Endothelial cell (in vitro differentiated cells): ENCODE data around the gene ZNF84. TPM values are rescaled to one million over a fixed set of nuclear protein-coding genes. Genes with fewer than 3 reads are reported as not detected.

Experiments
- DNase-seq: peaks from one replicate; pipeline ENCODE4 v3.0.0; 2021; ENCODE audit warnings: low spot score
- H3K27ac Mint-ChIP-seq: one replicate; pipeline ENCODE4 v1.8.0; 2021; ENCODE audit warnings: mixed read lengths, inconsistent platforms; ENCODE audit not compliant: unreplicated experiment
- H3K27me3 Mint-ChIP-seq: one replicate; pipeline ENCODE4 v1.8.0; 2021; ENCODE audit warnings: mild to moderate bottlenecking, moderate library complexity, mixed read lengths, inconsistent platforms; ENCODE audit not compliant: unreplicated experiment
- H3K36me3 Mint-ChIP-seq: one replicate; pipeline ENCODE4 v1.8.0; 2021; ENCODE audit warnings: mild to moderate bottlenecking, low read depth, mixed read lengths, inconsistent platforms; ENCODE audit not compliant: unreplicated experiment
- H3K4me1 Mint-ChIP-seq: one replicate; pipeline ENCODE4 v1.8.0; 2021; ENCODE audit warnings: mild to moderate bottlenecking, mixed read lengths, inconsistent platforms; ENCODE audit not compliant: unreplicated experiment
- H3K4me3 Mint-ChIP-seq: one replicate; pipeline ENCODE4 v1.8.0; 2021; ENCODE audit warnings: mild to moderate bottlenecking, mixed read lengths, inconsistent platforms; ENCODE audit not compliant: unreplicated experiment
- H3K9me3 Mint-ChIP-seq: one replicate; pipeline ENCODE4 v1.8.0; 2021; ENCODE audit warnings: mixed read lengths, inconsistent platforms; ENCODE audit not compliant: unreplicated experiment
- total RNA-seq: library from RNA; stranded (reverse); fragmentation: NEBNext Ultra II Directional; extraction: Animal tissue kit (Norgen Biotek cat#: 25700); gene quantifications from one replicate; pipeline ENCODE4 v1.2.1, GENCODE V29; 2021; ENCODE audit not compliant: unreplicated experiment
- TF ChIP-seq, protein P1 (sequence below): fragments of 200-600 bp; sonication (generic); IDR thresholded peaks from one replicate; pipeline ENCODE4 v1.5.0; 2021; ENCODE audit warnings: antibody characterized with exemption; ENCODE audit not compliant: unreplicated experiment

The ZNF84 gene
- total RNA-seq, 1 donor from 2014 or later, result 34.8 TPM

DNA sequence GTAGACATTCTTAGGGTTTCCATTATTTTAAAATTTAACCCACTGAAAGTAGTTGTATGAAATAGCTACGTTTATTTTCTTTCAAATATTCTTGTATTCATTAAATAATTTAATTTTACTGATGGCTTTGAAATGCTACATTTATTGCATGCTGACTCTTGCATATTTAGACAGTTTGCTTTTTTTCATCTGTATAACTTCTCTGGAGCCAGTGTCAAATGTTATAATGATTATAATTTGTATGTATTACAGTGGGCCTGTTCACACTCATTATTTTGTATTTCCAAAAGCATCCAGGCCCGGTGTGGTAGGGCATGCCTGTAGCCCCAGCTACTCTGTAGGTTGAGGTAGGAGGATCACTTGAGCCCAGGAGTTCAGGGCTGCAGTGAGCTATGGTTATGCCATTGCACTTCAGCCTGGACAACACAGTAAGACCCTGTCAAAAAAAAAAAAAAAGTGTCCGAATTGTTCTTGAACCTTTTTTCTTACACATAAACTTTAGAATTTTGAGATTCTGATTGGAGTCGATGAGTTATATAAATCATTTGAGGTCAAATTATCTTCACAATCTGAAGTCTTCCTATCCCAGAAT is 905 bp downstream of the ZNF84 start:
- peak overlapping the region; percentile 94 for H3K4me3 Mint-ChIP-seq
- no peak for DNase-seq
- TF ChIP-seq, protein P1, sequence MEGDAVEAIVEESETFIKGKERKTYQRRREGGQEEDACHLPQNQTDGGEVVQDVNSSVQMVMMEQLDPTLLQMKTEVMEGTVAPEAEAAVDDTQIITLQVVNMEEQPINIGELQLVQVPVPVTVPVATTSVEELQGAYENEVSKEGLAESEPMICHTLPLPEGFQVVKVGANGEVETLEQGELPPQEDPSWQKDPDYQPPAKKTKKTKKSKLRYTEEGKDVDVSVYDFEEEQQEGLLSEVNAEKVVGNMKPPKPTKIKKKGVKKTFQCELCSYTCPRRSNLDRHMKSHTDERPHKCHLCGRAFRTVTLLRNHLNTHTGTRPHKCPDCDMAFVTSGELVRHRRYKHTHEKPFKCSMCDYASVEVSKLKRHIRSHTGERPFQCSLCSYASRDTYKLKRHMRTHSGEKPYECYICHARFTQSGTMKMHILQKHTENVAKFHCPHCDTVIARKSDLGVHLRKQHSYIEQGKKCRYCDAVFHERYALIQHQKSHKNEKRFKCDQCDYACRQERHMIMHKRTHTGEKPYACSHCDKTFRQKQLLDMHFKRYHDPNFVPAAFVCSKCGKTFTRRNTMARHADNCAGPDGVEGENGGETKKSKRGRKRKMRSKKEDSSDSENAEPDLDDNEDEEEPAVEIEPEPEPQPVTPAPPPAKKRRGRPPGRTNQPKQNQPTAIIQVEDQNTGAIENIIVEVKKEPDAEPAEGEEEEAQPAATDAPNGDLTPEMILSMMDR, result no peak
- H3K27ac Mint-ChIP-seq, result peak overlapping the region; percentile 44
- peaks cover 7% of the 10 kb centered on the region for H3K27me3 Mint-ChIP-seq
- H3K4me1 Mint-ChIP-seq, result no peaks in the 10 kb centered on the region
- peaks cover 38% of the 10 kb centered on the region for H3K9me3 Mint-ChIP-seq
- H3K36me3 Mint-ChIP-seq, result peaks cover 63% of the 10 kb centered on the region

DNA sequence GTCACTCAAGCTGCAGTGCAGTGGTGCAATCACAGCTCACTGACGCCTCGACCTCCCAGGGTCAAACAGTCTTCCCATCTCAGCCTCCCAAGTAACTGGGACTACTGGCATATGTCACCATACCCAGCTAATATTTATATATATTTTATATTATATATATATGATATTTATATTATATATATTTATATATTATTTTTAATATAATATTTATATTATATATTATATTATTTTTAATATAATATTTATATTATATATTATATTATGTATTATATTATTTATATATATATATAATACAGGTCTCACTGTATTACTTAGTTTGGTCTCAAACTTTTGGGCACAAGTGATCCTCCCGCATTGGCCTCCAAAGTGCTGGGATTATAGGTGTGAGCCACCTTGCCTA is 9.4 kb downstream of the ZNF84 start:
- DNase-seq, result no peak
- TF ChIP-seq, protein P1, result no peak
- Mint-ChIP-seq H3K9me3 (peaks cover 77% of the 10 kb centered on the region), H3K36me3 (peaks cover 95% of the 10 kb centered on the region), H3K27me3 (peaks cover 14% of the 10 kb centered on the region), H3K4me1 (no peaks in the 10 kb centered on the region), H3K27ac (no peak overlapping the region), H3K4me3 (peak overlapping the region; percentile 88)

DNA sequence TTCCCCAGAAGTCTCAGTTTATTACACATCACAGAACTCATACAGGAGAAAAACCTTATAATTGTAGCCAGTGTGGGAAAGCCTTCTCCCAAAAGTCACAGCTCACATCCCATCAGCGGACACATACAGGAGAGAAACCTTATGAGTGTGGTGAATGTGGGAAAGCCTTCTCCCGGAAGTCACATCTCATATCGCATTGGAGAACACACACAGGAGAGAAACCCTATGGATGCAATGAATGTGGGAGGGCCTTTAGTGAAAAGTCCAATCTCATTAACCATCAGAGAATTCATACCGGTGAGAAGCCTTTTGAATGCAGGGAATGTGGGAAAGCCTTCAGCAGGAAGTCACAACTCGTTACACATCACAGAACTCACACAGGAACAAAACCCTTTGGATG is 20.1 kb downstream of the ZNF84 start:
- Mint-ChIP-seq H3K4me1 (no peaks in the 10 kb centered on the region), H3K27ac (no peak overlapping the region), H3K36me3 (peaks cover 82% of the 10 kb centered on the region), H3K27me3 (peaks cover 6% of the 10 kb centered on the region), H3K4me3 (peak overlapping the region; percentile 74), H3K9me3 (peaks cover 60% of the 10 kb centered on the region)
- DNase-seq, result no peak
- TF ChIP-seq, protein P1, result no peak

DNA sequence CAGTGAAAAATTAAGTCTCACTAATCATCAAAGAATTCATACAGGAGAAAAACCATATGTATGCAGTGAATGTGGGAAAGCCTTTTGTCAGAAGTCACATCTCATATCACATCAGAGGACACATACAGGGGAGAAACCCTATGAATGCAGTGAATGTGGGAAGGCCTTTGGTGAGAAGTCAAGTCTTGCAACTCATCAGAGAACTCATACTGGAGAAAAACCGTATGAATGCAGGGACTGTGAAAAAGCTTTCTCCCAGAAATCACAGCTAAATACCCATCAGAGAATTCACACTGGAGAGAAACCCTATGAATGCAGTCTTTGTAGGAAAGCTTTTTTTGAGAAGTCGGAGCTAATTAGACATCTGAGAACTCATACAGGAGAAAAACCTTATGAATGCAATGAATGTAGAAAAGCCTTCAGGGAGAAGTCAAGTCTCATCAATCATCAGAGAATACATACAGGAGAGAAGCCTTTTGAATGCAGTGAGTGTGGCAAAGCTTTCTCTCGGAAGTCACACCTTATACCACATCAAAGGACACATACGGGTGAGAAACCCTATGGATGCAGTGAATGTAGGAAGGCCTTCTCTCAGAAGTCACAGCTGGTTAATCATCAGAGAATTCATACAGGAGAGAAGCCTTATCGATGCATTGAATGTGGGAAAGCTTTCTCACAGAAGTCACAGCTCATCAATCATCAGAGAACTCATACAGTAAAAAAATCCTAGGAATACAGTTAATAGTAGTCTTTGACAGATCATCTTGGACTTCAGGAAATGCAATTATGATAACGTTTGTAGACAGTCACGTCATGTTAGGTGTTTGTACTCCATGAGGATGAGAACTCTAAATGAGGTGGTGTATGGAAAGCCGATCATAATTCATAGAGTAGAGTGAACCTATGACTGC is 21.1 kb downstream of the ZNF84 start:
- TF ChIP-seq, protein P1, result no peak
- Mint-ChIP-seq H3K27ac (no peak overlapping the region), H3K36me3 (peaks cover 82% of the 10 kb centered on the region), H3K27me3 (peaks cover 6% of the 10 kb centered on the region), H3K4me3 (peak overlapping the region; percentile 74), H3K9me3 (peaks cover 60% of the 10 kb centered on the region), H3K4me1 (no peaks in the 10 kb centered on the region)
- no peak for DNase-seq

DNA sequence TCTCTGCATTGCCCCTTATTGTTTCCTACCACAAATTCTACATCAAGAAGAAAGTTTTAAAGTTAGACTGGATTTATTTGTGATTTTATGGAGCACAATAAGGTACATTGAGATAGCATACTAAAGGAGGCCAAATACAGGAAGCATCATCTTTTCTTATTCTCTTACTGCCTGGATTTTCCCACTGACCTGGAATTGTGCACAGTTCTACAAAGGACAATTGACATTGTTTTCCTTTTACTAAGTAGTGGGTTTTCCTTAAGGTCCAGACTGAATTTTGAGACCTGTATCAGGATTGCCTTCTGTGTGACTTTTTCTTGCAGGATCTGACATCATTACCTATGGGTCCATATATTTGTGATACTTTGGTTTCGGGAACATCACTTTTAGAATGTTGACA is 24.6 kb downstream of the ZNF84 start:
- peak overlapping the region; percentile 51 for H3K4me3 Mint-ChIP-seq
- TF ChIP-seq, protein P1, result no peak
- no peak overlapping the region for H3K27ac Mint-ChIP-seq
- peaks cover 8% of the 10 kb centered on the region for H3K27me3 Mint-ChIP-seq
- no peaks in the 10 kb centered on the region for H3K4me1 Mint-ChIP-seq
- H3K36me3 Mint-ChIP-seq, result peaks cover 77% of the 10 kb centered on the region
- H3K9me3 Mint-ChIP-seq, result peaks cover 65% of the 10 kb centered on the region
- DNase-seq, result no peak
